Panc1 (cell line): ENCODE results near the gene CHD6. TPM values are rescaled to one million over a fixed set of nuclear protein-coding genes. Genes with fewer than 3 reads are reported as not detected.

Experiments
- ATAC-seq: fragments of 200-7000 bp; cut with Tn5 transposase; 2 replicates; pipeline ENCODE4 v1.9.1; 2020; ENCODE audit warnings: mild to moderate bottlenecking, moderate library complexity
- BruUV-seq: library from RNA; stranded (reverse); fragments of 400-500 nt; replicated peaks from 2 replicates; lab custom pipeline; 2021; lab: Mats Ljungman, UMichigan
- CTCF ChIA-PET: fragments of 300-600 bp; sonication (Branson Sonifier 250); formaldehyde crosslinking; loops from one replicate; lab custom pipeline; 2022; ENCODE audit warnings: antibody characterized with exemption; lab: Charles Lee
- POLR2A ChIA-PET: fragments of 300-600 bp; sonication (Branson Sonifier 250); formaldehyde crosslinking; loops from one replicate; lab custom pipeline; 2022; ENCODE audit warnings: antibody characterized with exemption; lab: Charles Lee
- DNase-seq: peaks from one replicate; pipeline ENCODE4 v3.0.0-alpha.2; 2010; ENCODE audit warnings: low read depth, low spot score
- H3K27ac ChIP-seq: 2 replicates; pipeline ENCODE4 v1.5.1; 2011; ENCODE audit warnings: mild to moderate bottlenecking, low read length, inconsistent platforms
- H3K27me3 ChIP-seq: fragments of 200-500 bp; sonication (Bioruptor generic); 2 replicates; pipeline ENCODE4 v1.6.0; 2014; ENCODE audit warnings: low read length, inconsistent platforms; ENCODE audit not compliant: control insufficient read depth, insufficient read depth
- H3K36me3 ChIP-seq: fragments of 200-500 bp; sonication (Bioruptor generic); 2 replicates; pipeline ENCODE4 v1.5.1; 2014; ENCODE audit warnings: inconsistent platforms, mild to moderate bottlenecking, low read length, moderate library complexity; ENCODE audit not compliant: control insufficient read depth, insufficient read depth
- H3K4me1 ChIP-seq: 2 replicates; pipeline ENCODE4 v1.5.1; 2011; ENCODE audit warnings: inconsistent platforms, mild to moderate bottlenecking, low read length, moderate library complexity; ENCODE audit not compliant: control insufficient read depth, insufficient read depth
- H3K4me3 ChIP-seq, 2 experiments: 2 replicates each; pipeline ENCODE4 v1.5.1; 2011 to 2012; ENCODE audit warnings: low read depth in 2 of 2, low read length in 2 of 2, mild to moderate bottlenecking in 2 of 2, inconsistent platforms in 1 of 2, moderate library complexity in 1 of 2
- H3K9me3 ChIP-seq: fragments of 200-500 bp; sonication (Bioruptor generic); 2 replicates; pipeline ENCODE4 v1.5.1; 2014; ENCODE audit warnings: low read depth, mild to moderate bottlenecking, inconsistent platforms, low read length, moderate library complexity; ENCODE audit not compliant: control insufficient read depth, insufficient read depth
- CTCF ChIP-seq: fragments of 450-650 bp; IDR thresholded peaks from 2 replicates; pipeline ENCODE4 v1.5.1; 2017; ENCODE audit warnings: mild to moderate bottlenecking
- POLR2AphosphoS5 ChIP-seq: IDR thresholded peaks from 2 replicates; pipeline ENCODE4 v1.6.1; 2012; ENCODE audit warnings: mild to moderate bottlenecking, low read depth, low read length, moderate library complexity
- REST ChIP-seq, 2 experiments: IDR thresholded peaks; 2 replicates each; pipeline ENCODE4 v1.6.1; 2011 to 2012; ENCODE audit warnings: low read depth in 2 of 2, control low read depth in 1 of 2, low read length in 1 of 2, mild to moderate bottlenecking in 1 of 2, moderate library complexity in 1 of 2; ENCODE audit not compliant: insufficient read depth in 1 of 2
- SIN3A ChIP-seq: IDR thresholded peaks from 2 replicates; pipeline ENCODE4 v1.6.1; 2012; ENCODE audit warnings: low read depth, mild to moderate bottlenecking, low read length, moderate library complexity, borderline replicate concordance; ENCODE audit not compliant: insufficient read depth
- TCF7L2 ChIP-seq: IDR thresholded peaks from 2 replicates; pipeline ENCODE4 v1.6.1; 2011; ENCODE audit warnings: mild to moderate bottlenecking, low read depth, low read length, inconsistent platforms
- in situ Hi-C: cut with HindIII; loops from 2 replicates; pipeline ENCODE4 v1.10.0; 2016; ENCODE audit warnings: low sequenced_read_pairs, low pct_unique_long_range_greater_than_20kb
- intact Hi-C: fragments of 100-400 bp; cut with micrococcal nuclease; formaldehyde crosslinking; loops from one replicate; pipeline ENCODE4 v1.10.0; 2022; ENCODE audit not compliant: unreplicated experiment
- total RNA-seq: library from RNA; stranded (reverse); gene quantifications from one replicate; pipeline ENCODE4 v1.2.1, GENCODE V29; 2021; ENCODE audit not compliant: unreplicated experiment

CHD6 gene
- total RNA-seq, 1 experiment from 2014 or later: 21.3 TPM

- in situ Hi-C loops: no loop called here
Observed at GRCh38 chr20:41587523-41587922, 30.7 kb downstream of the CHD6 start.

GRCh38 chr20:41586772-41587171, 31.4 kb downstream of the CHD6 start:
- BruUV-seq: no TSS peak
- in situ Hi-C loops: no loop called here
- intact Hi-C loops: no loop called here
- H3K36me3 ChIP-seq: no peaks in the 10 kb centered on the region
- H3K4me3 ChIP-seq: no peak overlapping the region
- DNase-seq: no peak
- ATAC-seq: no peak
- CTCF ChIA-PET: no interaction called here
- no peaks in the 10 kb centered on the region for H3K27me3 ChIP-seq
- TF ChIP-seq POLR2AphosphoS5 (no peak), CTCF (no peak), TCF7L2 (no peak), SIN3A (no peak), REST (IDR thresholded peaks at IDR 0.05; ENCODE audit: insufficient read depth in 1 of 2, low read depth in 2 of 2, low read length in 1 of 2) (no peak)
- no peaks in the 10 kb centered on the region for H3K4me1 ChIP-seq
- peaks cover 19% of the 10 kb centered on the region; the same call in 1 of the 2 replicates for H3K9me3 ChIP-seq
- no peak overlapping the region for H3K27ac ChIP-seq
- POLR2A ChIA-PET: no interaction called here

More at GRCh38 chr20:41587523-41587922, 30.7 kb downstream of the CHD6 start:
- no peaks in the 10 kb centered on the region for H3K4me1 ChIP-seq
- DNase-seq: no peak
- no peak for ATAC-seq
- no peaks in the 10 kb centered on the region for H3K36me3 ChIP-seq
- POLR2A ChIA-PET: interaction anchor here (0.6 kb wide), 1 partner anchor 168 kb away, joined by 3 read pairs; no protein-coding TSS in a partner anchor
- CTCF ChIA-PET: no interaction called here
- H3K4me3 ChIP-seq: no peak overlapping the region
- BruUV-seq: no TSS peak
- intact Hi-C loops: no loop called here
- peaks cover 19% of the 10 kb centered on the region; the same call in 1 of the 2 replicates for H3K9me3 ChIP-seq
- no peak overlapping the region for H3K27ac ChIP-seq
- TF ChIP-seq SIN3A (no peak), CTCF (no peak), TCF7L2 (no peak), REST (IDR thresholded peaks at IDR 0.05; ENCODE audit: insufficient read depth in 1 of 2, low read depth in 2 of 2, low read length in 1 of 2) (no peak), POLR2AphosphoS5 (no peak)
- H3K27me3 ChIP-seq: no peaks in the 10 kb centered on the region
